GM10847 (cell line): ENCODE data around the gene STOML3.

Experiments
- POLR2A ChIP-seq: IDR thresholded peaks from 2 replicates; pipeline ENCODE4 v1.6.1; 2011; ENCODE audit not compliant: insufficient read length; ENCODE audit errors: extremely low read depth

STOML3 gene

DNA sequence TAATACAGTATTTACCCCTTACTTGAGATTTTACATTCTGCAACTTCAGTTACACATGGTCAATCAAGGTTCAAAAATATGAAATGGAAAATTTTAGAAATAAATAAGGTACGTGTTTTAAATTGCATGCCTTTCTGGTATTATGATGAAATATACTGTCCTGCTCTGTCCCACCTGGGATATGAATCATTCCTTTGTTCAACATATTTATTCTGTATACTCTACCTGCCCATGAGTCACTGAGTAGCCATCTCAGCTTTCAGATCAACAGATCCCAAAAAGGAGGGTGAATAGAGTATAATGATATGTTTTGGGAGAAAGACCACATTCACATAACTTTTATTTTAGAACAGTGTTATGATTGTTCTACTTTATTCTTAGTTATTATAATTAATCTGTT, 37.8 kb downstream of the STOML3 start:
- no peak for TF ChIP-seq POLR2A

DNA sequence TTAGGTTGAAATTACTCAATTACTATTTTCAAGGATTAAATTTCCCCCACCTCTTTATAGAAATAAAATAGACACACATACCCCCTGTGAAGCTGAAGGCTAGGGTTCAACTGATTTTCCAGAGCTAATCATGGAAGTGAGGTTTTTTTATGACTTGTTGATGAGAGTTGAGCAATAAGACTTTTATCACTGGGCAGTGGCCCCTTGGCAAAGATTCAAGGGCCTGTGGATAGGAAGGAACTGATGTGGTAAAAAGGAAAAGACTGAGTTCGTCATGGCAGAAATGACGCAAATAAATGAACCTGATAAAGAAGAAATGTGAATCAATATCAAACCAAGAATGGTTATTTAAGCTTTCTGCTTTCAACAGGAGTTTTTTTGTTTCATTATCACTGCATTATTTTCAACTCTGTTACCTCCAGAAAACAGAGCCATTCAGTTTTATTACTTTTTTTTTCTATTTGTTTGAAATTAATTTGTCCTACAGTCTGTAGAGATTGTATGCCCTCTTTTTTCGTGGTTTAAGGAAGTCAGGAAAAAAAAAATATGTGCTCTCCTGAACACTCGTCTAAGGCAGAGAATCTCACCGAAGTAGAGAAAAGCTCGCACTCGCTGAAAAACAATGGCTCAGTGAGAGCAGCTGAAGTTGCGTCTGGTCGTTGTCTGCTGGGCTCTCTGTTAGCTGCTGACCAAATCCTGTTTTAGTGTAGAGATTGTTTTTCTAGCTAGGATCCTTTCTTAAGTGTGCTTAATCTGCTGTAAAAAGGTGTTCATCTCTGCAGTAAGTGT, 38.9 kb downstream of the STOML3 start:
- TF ChIP-seq POLR2A, result no peak

DNA sequence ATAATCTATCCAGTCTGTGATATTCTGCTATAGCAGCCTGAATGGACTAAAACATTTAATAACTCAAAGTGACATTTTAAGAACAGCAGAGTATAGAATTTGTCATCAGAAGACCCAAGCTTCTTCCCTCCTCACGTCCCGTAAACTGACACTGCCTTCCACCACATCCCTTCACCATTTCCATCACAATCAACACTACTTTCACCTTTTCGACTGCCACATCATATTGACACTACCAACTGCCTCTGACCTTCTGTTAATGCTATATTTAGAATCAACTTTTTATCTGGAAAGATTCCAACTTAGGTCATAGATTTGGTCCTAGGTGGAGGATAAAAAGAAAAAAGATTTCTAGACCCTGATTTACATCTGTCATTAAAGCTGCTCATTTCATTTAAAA, 39.6 kb downstream of the STOML3 start:
- TF ChIP-seq POLR2A, result no peak

- no peak for TF ChIP-seq POLR2A
Observed at GRCh38 chr13:38947054-38947453, 43.6 kb downstream of the STOML3 start.

DNA sequence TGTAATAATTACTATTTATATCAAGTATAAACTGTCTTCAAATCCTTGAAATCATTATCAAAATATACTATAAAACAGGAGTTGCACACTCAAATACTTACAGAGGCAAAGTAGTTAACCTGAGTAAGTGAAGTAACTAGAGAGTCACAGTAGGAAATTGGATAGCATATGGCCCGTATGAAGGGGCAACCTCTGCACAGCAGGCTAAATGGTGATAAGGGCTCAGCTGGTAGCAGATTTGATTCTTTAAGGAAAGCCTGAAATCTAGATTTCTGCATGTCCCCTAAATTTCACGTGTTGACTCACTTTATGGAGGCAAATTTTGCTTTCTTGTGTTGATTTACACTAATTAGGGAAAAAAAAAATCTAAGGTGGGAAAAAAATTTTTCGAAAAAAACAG, 46.4 kb downstream of the STOML3 start:
- no peak for TF ChIP-seq POLR2A

DNA sequence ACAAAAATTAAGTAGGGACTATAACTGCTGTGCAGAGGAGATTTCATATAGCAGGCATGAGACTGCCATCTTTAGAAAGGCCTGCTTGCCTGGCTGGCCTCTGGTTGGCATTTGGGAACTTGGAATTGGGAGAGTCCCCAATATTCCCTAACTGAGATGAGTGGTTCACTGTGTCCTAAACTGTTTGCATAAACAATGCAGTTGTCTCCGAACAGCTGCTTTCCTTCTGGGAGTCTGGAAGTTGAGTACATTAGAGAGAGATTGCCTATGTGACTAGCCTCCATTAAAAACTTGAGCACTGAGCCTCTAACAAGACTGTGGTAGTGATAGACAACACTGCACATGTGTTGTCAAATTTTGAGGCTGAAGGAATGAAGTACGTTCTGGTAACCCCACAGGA, 47.4 kb downstream of the STOML3 start:
- TF ChIP-seq POLR2A, result no peak

GRCh38 chr13:38941353-38941945, 49.2 kb downstream of the STOML3 start:
- no peak for TF ChIP-seq POLR2A

- no peak for TF ChIP-seq POLR2A
Observed at GRCh38 chr13:38933786-38934185, 56.8 kb downstream of the STOML3 start.

- no peak for TF ChIP-seq POLR2A
Observed at GRCh38 chr13:38922170-38922569, 68.5 kb downstream of the STOML3 start.

- TF ChIP-seq POLR2A, result no peak
Observed at GRCh38 chr13:38921081-38921480, 69.5 kb downstream of the STOML3 start.
